ENCODE results near the gene MMAA.
"Not testable (repeated sequence)": the region's sequence is repeated elsewhere in the genome, so short reads cannot be mapped to it uniquely, and the experiment has no call there.

Gene MMAA

GRCh38 chr4:145635630-145636029, 16.4 kb downstream of the MMAA start:
- DNase-seq = no peak

GRCh38 chr4:145639186-145639698, 20.1 kb downstream of the MMAA start:
- DNase-seq = no peak

- DNase-seq = not testable (repeated sequence)
Observed at GRCh38 chr4:145640236-145640635, 21.1 kb downstream of the MMAA start.

GRCh38 chr4:145643295-145643694, 24.1 kb downstream of the MMAA start:
- no peak for DNase-seq

GRCh38 chr4:145644699-145645098, 25.5 kb downstream of the MMAA start:
- DNase-seq = no peak

- DNase-seq = no peak
Observed at GRCh38 chr4:145656156-145656555, 37.0 kb downstream of the MMAA start.

- no peak for DNase-seq
Observed at GRCh38 chr4:145660064-145660463, 40.9 kb downstream of the MMAA start.

GRCh38 chr4:145663194-145663593, 44.0 kb downstream of the MMAA start:
- DNase-seq = no peak

- no peak for DNase-seq
Observed at GRCh38 chr4:145665773-145666172, 46.6 kb downstream of the MMAA start.

GRCh38 chr4:145670422-145670821, 51.2 kb downstream of the MMAA start:
- DNase-seq = no peak

- DNase-seq = no peak
Observed at GRCh38 chr4:145679520-145679919, 60.3 kb downstream of the MMAA start.

- no peak for DNase-seq
Observed at GRCh38 chr4:145679991-145680455, 60.8 kb downstream of the MMAA start, which contains the start of gene C4orf51. Gene C4orf51, plus strand, starts transcription at chr4:145680146. Its CDS starts 58 bp downstream, at chr4:145680204.

GRCh38 chr4:145680902-145681301, 61.7 kb downstream of the MMAA start:
- DNase-seq = no peak

GRCh38 chr4:145681518-145681917, 62.3 kb downstream of the MMAA start:
- DNase-seq = no peak

GRCh38 chr4:145681956-145682355, 62.8 kb downstream of the MMAA start:
- DNase-seq = no peak

GRCh38 chr4:145686991-145687390, 67.8 kb downstream of the MMAA start:
- DNase-seq = no peak

- DNase-seq = no peak
Observed at GRCh38 chr4:145690610-145691009, 71.4 kb downstream of the MMAA start.

- not testable (repeated sequence) for DNase-seq
Observed at GRCh38 chr4:145691416-145691815, 72.2 kb downstream of the MMAA start.

- no peak for DNase-seq
Observed at GRCh38 chr4:145694929-145695328, 75.7 kb downstream of the MMAA start.

- DNase-seq = no peak
Observed at GRCh38 chr4:145697332-145697731, 78.1 kb downstream of the MMAA start.

GRCh38 chr4:145698507-145698906, 79.3 kb downstream of the MMAA start:
- DNase-seq = no peak

- DNase-seq = no peak
Observed at GRCh38 chr4:145703850-145704497, 84.8 kb downstream of the MMAA start.

- no peak for DNase-seq
Observed at GRCh38 chr4:145709336-145709735, 90.2 kb downstream of the MMAA start.
